NCI-H526 (cell line): ENCODE data around the gene PNMA8C.
A peak's percentile ranks its signal among the peaks of the same experiment; 100 is the strongest.

Experiments
- DNase-seq, 2 experiments: peaks; one replicate each; lab custom pipeline; 2025; lab: John Stamatoyannopoulos, UW

The PNMA8C gene

DNA sequence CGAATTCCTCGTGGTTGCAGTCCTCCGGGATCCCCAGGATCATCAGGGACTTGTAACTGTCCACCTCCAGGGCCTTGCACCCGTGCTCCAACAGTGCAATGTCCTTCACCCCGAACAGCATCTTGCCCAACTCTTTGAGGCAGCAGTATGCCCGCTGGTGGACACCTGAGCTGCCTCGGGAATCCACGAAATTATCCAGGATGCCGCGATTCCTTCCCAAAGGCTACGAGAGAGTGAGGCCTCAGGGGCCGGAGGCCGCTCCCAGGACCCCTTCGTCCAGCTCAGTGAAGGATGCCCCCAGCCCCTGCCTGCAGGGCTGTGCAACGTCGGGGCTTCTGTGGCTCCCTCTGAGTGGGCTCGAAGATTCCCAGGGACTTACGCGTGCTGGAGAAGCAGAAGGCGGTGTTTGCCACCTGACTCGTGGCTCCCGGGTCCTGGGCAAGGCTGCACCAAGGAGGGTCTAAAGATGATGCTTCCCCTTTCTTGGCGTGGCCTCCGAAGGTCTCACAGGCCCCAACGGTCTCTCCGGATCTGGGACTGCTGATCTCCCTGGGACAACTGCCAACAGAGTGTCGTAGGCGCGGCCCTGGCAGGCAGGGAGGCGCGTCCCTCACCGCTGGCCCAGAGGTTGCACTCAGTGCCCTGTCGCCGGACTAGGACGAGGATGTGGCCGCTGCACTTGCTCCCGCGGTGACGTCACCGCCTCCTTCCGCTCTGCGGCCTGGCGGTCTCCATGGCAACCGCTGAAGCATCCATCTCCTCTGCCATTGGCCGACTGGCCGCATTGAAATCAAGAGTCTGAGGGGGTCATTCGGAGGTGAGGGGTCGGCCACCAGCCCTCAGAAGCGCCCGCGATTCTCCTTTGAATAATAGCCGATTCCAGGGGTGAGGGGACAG lies at the start of gene PNMA8C:
Gene PNMA8C (minus strand): TSS at position 698 of the 897 bp plus-strand sequence. CDS start 577 bp downstream, at position 121.
- DNase-seq = peak in 1 of 2 experiments; percentile 26

DNA sequence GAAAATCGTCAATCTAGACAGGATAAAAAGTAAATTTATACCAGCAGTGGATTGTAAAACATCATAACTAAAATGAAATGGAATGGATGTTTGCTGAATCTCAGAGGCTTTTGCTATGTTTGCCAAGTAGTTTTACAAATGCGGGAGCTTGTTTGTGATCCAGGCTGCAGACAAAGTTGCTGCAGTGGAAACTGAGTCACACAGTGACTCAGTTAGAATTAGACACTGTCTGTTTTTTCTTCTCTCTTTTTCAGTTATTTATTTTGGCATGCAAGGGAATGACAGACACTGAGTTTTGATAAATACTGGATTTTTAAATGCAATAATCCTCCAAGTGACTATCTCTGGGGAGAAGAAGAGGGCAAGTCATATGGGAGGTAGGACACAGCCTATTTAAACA lies 47.2 kb upstream of the PNMA8C start:
- DNase-seq = no peak

DNA sequence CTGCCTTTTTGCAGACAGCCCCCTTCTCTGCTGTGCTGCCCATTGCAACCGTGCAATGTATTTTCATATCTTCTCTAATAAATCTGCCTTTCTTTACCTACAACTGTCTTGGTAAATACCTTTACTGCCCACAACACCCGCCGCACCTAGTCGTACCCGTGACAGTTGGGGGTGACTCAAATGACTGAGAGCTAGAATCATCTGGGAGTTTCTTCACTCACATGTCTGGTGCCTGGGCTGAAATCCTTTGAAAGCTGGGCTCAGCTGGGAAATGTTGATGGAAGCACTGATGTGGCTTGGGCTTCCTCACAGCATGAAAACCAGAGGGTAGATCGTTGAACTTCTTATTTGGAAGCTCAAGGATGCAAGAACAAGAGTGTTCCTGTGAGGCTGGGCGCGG lies 45.5 kb upstream of the PNMA8C start:
- DNase-seq = no peak

DNA sequence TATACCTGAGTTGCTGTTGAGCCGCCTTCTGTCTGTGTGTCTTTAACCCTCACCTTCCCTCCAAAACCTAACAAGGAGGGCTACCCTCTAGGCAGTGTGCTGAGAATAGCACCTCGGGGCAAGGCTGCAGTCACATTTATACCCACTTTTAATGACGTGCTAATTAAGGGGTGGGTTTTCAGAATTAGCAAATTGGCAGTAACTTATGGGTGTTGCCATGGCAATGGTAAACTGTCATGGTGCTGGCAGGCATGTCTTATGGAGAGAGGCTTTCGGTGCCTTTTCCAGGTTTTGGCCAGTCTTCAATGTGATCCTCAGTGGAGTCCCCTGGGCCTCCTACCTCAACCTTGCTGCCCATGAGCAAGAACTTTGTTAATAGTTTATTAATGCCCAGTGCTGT lies 43.9 kb upstream of the PNMA8C start:
- DNase-seq = no peak

- peak in 1 of 2 experiments; percentile 21 for DNase-seq
Measured at GRCh38 chr19:46471811-46472543, 43.2 kb upstream of the PNMA8C start.

DNA sequence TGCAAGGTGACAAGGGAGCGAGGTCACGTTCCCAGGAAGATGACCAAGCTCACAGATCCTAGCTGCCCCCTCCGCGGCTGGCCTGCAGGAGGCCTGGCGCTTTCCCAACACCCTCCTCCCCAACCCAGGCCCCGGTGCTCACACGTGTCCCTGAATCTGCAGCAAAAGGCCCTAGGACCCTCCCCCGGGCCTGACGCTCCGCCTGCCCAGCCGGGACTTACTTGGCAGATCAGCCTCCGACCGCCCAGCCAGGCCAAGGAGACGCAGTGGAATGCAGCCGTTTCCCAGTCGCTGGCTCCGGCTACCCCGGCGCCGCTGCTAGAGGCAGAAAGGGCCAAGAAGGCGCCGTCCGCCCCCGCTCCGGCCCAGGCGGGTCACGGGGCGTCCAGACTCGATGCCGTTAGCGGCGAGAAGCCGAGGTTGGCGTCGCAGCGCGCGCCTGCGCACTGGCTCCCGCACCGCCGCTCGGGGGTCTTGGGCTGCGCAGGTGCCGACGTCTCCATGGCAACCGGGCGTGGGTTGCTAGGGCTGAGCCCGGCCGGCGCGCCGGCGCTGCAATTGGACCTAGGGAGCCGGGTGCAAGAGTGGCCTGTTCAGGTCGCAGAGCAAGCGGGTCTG lies 42.5 kb upstream of the PNMA8C start, which contains the start of gene PNMA8A:
Gene PNMA8A (minus strand): TSS at position 448 of the 618 bp plus-strand sequence. CDS start 528 bp downstream, outside the sequence.
- DNase-seq = peak; percentile 68 to 96

DNA sequence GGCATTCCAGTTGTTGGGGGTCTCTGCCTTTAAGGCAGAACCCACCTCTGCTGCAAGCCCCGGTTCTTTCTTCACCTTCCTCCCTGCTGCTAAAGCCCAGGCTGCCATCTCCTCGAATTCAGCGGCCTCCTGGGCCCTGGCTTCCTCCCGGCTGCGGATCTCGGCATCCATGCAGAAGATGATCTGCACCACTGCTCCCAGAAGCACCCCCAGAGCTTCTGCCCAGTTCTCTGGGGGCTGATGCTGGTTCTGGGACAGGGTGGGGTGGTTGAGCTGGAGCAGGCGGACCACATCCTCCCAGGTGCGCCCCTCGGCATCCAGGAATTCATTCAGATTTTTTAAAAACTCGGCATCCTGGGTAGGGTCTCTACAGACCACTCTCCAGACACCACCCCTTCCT lies 41.6 kb upstream of the PNMA8C start:
- no peak for DNase-seq

DNA sequence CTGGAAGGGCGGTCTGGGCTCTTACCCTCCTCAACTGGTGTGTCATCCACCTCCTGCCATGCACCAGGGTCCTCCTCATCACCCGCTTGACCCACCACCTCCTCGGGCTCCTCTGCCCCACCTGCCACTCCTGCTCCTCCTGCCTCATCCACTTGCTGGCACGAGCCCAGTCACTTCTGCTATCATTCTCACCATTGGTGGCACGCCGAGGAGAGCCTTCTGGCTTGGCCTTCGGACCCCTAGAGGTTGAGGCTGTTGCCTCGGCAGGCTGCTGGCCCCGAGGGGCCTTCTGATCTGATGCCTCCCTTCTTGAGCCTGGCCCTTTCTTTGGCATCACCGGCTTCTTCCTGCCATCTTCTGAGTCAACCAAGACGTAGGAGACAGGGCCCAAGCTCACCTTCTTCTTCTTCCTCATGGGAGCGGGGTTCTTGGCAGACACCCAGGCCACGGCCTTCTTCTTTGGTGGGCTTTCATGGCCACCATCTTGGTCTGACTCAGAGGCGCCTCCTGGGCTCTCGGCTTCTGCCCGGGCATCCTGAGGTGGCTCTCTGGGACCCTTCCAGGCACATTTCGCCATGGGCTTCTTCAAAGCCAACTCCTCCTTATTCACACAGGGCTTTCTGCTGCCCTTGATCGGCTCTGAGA lies 40.9 kb upstream of the PNMA8C start:
- no peak for DNase-seq

GRCh38 chr19:46466536-46467196 lies 37.9 kb upstream of the PNMA8C start:
- no peak for DNase-seq

- no peak for DNase-seq
Measured at GRCh38 chr19:46463516-46463915, 34.8 kb upstream of the PNMA8C start.

- DNase-seq = no peak
Measured at GRCh38 chr19:46461537-46461936, 32.8 kb upstream of the PNMA8C start.

DNA sequence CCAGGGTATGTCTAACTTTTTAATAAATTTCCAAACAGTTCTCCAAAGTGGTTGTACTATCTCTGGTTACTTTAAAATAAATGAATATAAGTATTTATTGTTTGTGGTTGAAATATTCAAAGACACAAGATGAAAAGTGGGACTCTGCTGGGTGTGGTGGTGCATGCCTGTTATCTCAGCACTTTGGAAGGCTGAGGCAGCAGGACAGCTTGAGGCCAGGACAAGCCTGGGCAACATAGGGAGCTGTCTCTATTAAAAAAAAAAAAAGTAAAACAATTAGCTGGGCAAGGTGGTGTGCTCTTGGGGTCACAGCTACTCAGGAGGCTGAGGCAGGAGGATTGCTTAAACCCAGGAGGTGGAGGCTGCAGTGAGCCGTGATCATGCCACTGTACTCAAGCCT lies 32.2 kb upstream of the PNMA8C start:
- DNase-seq = no peak

- DNase-seq = peak in 1 of 2 experiments; percentile 9
Measured at GRCh38 chr19:46460055-46460454, 31.3 kb upstream of the PNMA8C start.

- no peak for DNase-seq
Measured at GRCh38 chr19:46456930-46457329, 28.2 kb upstream of the PNMA8C start.

DNA sequence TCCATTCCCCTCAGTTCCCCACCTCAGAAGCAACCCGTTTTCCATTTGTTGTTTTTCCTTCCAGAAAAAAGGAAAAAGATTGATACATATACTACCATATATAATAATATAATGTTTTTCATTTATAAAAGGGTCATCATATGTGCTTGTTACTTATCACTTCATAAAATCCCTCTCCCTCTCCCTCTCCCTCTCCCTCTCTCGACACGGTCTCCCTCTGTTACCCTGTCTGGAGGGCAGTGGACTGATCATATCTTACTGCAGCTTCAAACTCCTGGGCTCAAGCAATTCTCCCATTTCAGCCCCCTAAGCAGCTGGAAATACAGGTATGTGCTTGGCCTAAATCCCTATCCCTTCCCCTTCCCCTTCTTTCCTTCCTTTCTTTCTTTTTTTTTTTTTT lies 25.5 kb upstream of the PNMA8C start:
- no peak for DNase-seq

DNA sequence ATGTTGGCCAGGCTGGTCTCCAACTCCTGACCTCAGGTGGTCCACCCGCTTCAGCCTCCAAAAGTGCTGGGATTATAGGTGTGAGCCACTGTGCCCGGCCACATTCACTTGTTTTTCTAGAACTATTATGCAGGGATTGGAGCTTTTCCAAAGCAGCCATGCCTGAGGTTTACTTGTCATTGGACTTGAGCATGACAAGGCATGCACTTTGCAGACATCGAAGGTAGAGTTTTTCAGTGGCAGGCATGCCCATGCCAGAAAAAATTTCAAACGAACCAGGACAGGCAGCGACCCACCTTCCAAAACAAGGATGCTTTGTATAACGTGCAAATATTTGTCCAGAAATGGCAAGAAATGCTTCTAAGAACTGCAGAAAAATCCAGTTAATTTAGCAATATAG lies 24.9 kb upstream of the PNMA8C start:
- DNase-seq = no peak

DNA sequence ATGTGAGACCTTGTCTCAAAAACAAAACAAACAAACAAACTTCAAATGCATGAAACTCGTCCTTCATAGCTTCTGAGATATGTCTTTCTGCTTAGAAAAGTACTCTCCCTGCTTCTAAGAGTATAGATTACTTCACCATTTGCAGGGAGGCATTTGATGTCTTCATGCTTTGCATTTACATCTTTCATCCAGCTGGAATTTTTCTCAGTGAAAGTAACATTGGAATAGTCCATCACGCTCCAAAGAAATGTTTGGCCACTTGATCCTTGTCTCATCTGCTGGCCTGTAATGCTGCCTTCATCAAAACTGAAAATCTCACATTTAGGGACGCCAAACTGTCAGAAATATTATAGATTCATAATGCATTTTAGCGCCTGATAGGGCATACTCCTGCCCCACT lies 23.4 kb upstream of the PNMA8C start:
- no peak for DNase-seq

GRCh38 chr19:46451352-46451751 lies 22.6 kb upstream of the PNMA8C start:
- no peak for DNase-seq

DNA sequence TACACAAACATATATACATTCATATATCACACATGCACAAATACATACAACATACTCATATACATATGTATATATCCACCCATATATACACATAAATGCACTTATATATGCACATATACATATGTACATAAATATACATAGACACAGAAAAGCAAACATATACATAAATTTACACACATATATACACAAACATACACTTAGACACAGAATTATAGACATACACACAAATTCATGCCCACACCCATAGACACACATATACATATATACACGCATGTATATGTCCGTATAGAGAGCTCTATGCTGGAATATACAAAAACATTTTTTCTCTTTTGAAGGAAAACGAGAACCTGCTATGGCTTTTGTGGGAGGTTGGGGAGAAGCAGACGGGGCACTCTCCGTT lies 22.0 kb upstream of the PNMA8C start:
- DNase-seq = no peak

GRCh38 chr19:46449228-46449627 lies 20.5 kb upstream of the PNMA8C start:
- no peak for DNase-seq

DNA sequence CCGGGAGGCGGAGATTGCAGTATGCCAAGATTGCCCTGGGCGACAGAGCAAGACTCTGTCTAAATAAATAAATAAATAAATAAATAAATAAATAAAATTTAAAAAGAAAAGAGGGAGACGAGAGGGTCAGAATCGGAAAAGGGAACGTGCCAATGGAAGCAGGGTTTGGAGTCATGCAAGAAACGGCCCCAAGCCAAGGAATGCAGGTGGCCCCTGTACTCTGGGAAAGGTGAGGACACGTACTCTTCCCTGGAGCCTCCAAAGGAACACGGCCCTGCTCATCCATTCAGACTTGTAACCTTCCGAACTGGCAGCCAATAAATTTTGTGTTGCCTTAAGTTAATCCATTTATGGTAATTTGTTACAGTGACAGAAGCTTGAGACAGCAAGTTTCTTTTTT lies 19.9 kb upstream of the PNMA8C start:
- DNase-seq = no peak

DNA sequence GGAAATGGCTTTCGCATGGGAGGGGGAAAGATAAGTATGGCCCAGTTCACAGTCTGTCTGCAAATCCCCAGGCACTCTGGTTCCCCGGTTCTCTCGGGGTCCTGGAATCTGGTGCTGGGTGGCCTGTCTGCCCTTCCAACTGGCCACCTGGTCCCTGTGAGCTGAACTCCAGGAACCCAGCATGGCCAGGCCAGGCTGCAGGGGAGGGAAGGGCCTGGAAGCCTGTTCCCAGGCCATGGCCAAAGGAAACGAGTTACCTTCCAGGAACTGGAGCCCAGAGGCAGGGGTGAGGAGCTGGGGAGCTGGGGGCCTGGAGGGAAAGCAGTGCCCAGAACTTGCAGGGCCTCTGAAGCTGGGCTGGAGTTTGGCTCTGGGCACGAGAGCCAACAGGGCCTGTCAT lies 19.1 kb upstream of the PNMA8C start:
- no peak for DNase-seq
